C1 segment of cervical spinal cord (tissue), 14 donors: ENCODE data around the gene FAM83B.
"Not testable (repeated sequence)": the region's sequence is repeated elsewhere in the genome, so short reads cannot be mapped to it uniquely, and the experiment has no call there.

Source experiments
- DNase-seq, 14 donors: peaks; one replicate each; lab custom pipeline; 2025; lab: John Stamatoyannopoulos, UW

The FAM83B gene

DNA sequence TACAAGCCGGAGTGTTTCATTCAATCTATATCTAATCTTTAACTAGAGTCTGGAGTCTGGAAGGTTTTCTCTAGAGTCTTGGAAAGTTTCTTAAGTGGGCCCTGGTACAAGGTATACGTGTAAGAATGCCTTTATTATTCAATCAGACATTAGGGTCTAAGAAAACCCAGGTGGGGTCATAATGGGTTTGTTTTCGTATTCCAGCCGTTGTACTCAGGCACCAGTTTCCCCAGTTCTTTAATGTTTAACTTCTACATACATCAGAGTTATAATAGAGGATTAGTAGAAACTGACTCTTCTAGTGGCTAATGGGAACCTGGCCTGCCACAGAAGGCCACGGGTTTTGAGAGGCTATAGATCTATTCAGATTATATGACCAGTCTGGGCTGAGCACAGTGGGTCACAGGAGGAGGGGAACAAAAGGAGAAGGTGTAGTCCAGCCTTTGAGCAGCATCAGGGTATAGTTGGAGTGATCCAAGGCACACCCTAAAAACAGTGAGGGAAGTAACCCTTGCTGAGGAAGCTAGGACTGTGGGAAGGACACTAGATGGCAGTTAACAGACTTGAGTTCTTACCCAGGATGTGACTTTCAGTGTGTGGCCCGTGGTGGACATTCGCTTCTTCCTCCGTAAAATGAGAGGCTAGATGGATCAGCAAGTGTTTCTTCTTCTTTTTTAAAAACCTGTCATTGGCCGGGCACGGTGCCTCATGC is 15.5 kb downstream of the FAM83B start:
- no peak for DNase-seq

DNA sequence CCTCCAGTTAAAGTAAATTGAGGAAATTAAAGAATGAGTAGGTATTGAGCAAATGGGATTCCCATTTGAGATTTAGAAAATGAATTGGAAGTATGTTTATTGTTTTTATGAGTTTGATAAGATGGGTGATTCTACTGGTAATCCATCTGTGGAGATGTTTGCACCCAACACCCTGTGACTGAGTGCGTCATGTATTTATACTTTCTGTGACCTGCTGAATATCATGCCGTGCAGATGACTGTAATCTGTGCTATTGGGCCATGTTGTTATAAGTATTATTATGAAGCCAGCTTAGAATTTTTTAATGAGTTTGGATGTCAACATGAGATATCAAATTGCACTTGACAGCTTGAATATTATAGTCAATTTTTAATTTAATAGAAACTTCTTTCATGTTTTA is 17.7 kb downstream of the FAM83B start:
- no peak for DNase-seq

DNA sequence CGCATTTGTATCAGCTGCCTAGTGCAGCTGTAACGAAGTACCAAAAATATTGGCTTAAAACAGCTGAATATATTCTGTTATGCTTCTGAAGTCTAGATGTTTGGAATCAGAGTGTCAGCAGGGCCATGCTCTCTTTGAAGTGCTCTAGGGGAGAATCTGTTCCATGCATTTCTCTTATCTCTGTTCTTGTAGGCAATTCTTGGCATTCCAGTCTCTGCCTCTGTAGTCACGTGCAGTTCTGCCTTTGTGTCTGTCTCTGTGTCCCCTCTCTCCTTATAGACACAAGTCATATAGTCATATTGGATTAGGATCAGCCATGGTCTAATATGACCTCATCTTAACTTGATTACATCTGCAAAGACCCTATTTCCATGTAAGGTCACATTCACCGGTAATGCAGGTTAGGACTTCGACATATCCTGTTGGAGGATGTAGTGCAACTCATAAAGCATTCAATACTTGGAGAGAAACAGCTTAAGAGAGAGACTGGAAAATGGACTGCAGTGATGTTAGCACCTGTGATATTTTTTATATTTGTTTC is 18.6 kb downstream of the FAM83B start:
- no peak for DNase-seq

DNA sequence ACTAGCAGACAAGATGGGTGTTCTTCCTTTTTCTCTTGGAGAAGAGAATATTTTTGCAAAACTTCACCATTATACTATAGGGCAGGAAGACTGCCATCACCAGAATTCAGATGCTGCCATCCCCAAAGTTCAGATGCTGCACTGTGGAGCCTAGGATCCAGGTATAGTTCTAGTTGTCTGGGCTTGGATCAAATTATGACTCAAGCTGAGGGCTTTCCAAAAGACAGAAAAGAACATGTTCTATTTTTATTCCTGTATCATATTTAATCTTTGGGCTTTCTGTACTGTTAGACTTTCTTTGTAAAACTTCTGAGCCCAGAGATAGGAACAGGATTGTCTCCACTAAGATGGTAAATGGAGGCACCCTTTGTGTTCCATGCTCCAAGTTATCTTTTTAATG is 22.0 kb downstream of the FAM83B start:
- no peak for DNase-seq

DNA sequence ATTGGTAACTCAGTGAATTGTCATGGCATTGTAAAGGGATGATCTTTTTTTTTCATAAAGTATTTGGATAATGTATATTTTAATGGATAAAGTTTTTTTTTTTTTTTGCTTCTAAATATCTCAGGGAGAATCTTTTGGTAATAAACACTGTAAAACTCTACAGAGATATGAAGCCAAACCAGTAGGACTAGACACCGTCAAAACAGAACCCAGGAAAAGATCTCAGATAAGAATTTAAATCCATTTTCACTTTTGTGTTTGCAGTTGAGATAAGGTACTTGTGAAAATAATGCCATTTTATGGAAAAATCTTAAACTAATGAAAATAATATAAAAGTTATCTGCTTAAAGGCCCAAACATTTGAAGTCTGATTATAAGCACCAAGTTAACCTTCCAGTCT is 27.0 kb downstream of the FAM83B start:
- DNase-seq: no peak

DNA sequence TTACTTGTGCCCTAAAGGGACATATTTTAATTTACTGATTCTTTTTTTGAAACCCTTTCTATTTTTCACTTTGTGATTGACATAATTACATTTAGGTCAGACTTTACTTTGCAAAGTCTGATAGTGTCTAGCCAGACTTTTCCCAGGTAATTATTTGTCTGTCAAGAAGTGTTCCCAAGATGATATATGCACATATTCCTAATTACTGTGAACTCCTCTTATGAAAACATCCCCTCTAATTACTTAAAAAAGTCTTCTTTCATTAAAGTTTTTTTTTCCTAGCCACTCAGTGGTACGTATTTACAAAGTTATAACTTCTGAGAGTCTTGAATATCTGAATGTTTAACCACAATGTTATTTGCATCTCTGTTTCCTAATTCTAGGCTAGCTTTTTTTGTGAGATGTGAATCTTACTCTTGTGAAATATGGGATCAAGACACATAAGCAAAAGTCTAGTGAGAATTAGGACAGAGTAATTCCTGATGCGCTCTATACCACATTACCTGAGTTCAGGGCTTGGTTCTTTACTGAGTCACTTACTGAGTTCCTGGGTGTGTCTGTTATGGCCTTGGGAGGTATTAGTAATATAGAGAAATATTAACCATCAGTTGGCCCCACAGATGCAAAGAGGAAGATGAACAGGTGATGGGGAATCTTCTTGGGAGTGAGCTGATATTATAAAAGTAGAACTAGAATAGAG is 27.9 kb downstream of the FAM83B start:
- no peak for DNase-seq

DNA sequence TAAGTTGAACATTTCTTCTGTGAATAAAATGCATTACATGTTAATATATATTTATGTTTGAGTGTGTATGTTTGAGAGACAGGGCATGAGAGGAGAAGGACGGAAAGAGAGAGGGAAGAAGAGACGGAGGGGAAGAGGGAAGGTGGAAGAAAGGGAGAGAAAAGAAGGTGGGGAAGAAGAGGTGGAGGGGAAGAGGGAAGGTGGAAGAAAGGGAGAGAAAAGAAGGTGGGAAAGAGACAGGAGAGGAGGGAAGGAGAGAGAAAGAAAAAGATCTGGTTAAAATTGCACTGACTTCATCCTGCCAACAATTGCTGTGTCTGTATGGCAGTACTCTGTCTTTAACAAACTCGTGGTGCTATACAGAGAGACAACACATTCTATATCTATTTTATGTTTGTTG is 29.0 kb downstream of the FAM83B start:
- no peak for DNase-seq

DNA sequence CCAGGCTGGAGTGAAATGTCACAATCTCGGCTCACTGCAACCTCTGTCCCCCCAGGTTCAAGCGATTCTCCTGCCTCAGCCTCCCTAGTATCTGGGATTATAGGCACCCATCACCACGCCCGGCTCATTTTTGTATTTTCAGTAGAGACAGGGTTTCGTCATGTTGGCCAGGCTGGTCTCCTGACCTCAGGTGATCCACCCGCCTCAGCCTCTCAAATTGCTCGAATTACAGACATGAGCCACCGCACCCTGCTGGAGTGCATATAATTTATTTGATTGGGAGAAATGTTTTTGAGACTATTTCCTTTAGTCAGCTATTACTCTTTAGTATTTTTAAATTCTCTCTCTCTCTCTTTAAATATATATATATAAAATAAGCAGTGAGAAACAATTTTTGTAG is 29.8 kb downstream of the FAM83B start:
- no peak for DNase-seq

DNA sequence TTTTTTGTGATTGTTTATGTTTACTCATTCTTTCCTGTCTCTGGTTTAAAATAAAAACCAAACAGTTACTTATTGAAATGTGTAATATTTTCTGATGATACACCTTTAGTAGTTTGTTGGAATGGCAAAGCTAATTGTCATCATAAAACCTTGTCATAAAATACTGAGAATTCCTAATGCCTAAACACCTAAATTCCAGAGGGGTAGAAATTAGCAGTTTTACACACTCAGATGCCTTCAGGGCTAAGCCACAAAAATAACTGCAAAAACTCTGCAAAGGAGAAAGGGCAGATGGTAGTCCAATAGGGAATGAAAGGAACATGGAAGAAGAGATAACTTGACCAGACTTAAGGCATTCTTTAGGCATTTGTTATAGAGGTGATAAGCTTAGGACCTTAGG is 30.3 kb downstream of the FAM83B start:
- DNase-seq: no peak

DNA sequence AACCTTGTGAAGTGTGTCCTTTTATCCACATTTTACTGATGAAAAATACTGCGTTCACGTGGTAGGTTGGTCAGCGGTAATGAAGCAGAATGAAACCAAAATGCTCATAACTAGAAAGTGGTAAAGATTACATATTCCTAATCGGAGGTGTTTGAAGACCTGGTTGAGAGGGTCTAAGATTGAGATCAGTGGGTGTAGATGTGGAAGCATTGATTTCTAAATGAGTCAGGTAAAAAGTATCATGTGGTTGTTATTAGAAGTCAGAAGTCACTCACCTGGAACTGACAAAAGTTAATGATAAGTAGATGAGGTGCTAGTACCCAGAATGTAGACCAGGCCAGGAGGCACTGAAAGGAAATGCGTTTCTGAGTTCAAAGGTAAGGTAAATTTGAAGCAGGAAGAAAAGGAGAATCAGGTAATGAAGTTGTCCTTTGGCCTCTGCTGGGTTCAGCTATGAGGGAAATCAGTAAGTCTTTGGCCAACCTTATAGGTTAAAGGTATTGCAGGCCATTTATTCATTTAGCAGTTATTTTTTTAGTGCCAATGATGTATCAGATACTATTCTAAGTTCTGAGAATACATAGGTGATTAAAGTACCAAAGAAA is 31.2 kb downstream of the FAM83B start:
- DNase-seq: no peak

DNA sequence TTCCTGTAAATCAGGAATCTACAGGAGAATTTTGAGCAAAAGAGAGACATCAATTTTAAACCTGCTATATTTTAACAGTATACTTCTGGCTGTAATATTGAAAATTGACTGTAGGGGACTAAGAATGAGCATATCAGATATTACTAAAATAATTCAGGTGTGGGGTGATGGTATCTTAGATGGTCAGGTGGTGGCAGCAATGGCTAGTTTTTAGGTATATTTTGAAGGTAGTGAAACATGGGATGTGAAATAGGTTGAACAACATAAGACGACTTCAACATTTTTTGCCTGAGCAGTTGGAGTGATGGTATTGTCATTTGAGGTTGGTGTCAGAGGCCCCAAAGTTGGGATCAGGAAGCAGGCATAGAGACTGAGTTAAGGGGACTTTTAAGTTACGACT is 32.1 kb downstream of the FAM83B start:
- DNase-seq: no peak

DNA sequence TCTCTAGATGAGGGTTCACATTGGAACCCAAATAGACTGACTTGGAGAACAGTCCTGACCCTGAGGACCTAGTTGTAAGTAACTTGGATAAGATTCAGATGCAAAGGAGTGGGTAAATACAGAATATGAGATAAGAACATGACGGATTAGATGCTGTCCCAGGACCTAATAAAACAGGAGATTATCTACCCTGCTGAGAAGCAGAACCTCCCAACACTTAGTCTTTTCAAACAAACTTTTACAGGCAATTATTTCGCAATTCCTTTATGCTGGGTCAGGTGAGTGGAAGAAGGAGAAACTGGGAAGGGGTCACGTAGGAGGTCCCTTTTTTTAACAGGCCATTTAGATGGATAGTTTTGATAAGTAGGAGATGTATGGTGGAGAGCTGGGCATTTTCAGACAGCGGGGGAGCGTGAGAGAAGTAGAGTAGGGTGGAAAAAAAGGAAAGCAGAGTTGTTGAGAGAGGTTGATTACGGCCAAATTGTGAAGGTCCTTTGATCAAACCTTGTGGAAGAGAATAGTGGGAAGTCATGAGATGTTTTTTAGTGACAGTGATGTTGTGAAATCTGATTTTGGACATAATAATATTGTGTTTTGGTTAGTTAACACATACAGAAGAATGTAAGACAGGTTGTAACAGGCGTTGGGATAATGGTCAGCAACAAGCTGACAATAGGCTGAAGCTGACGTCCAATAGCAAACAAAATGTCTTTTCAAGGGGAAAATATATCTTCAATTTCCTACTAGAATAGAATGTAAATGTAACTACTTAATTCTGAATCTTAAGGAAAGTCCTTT is 32.8 kb downstream of the FAM83B start:
- DNase-seq: no peak

DNA sequence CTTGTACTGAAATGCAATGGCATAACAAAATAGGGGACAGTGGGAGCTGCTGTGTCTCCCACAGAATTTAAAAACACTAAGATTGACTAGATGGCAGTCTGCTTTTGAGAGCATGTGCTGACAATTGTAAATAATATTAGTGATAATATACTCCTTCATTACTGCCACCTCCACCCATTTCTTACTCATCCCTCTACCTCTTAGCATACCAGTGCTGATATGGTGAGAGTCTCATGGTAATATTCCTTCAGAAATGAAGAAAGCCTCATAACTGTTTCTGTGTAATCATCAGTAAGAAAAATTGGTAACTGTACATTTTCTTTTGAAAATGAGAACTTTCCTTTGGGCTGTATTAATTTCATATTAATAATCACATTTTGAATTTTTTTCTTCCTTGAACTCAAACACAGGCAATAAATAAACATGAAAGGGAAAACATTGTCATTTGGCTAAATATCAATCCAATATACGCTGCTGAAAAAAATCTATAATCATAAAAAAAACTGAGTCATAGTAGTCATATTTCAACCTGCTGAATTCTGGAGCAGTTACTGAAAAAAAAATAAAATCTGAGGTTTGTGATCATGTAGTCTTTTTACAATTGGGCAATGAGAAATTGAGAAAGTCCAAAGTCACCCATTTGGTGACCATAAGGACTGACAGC is 34.6 kb downstream of the FAM83B start:
- no peak for DNase-seq

DNA sequence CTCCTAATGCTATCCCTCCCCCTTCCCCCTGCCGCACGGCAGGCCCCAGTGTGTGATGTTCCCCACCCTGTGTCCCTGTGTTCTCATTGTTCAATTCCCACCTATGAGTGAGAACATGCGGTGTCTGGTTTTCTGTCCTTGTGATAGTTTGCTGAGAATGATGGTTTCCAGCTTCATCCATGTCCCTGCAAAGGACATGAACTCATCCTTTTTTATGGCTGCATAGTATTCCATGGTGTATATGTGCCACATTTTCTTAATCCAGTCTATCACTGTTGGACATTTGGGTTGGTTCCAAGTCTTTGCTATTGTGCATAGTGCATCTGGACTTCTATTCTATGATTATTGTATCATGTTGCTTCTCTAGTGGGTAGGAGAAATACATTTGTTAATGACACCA is 35.3 kb downstream of the FAM83B start:
- not testable (repeated sequence) for DNase-seq

DNA sequence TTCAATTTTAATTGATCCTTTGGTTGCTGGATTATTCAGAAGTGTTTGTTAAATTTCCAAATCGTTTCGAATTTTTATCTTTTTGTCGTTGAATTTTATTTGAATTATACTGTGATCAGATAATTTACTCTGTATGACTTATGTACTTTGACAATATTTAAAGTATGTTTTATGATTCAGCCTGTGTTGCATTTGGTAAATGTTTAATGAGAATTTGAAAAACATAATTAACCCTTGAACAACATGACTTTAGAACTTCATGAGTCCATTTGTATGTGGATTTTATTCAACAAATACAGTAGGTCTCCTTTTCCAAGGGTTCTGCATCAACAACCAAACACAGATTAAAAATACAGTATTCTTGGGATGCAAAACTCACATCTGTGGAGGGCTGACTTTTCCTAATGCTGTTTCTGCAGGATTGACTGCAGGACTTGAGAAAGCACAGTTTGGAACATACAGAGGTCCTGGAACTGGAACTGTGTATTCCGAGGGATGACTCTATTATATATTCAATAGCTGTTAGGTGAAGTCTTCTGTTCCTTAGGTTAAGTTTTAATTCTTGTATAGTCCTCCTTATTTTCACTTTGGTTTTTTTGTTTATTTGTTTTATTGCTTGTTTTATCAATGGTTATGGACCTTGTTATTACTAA is 40.5 kb downstream of the FAM83B start:
- DNase-seq: no peak

DNA sequence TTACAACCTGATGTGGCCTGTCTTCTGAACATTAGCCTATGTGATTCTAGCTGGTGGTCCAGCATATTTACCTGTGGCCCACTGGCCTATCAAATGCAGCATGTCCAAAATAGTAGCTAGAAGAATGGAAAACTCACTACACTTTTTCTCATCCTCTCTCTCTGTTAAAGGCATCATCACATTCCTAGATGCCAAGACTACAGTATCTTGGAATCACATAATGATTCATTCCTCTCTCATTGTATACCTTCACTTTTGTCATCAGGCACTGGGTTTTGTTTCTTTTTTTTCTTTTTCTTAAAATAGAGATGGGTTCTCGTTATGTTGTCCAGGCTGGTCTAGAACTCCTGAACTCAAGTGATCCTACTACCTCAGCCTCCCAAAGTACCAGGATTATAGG is 45.0 kb downstream of the FAM83B start:
- no peak for DNase-seq

DNA sequence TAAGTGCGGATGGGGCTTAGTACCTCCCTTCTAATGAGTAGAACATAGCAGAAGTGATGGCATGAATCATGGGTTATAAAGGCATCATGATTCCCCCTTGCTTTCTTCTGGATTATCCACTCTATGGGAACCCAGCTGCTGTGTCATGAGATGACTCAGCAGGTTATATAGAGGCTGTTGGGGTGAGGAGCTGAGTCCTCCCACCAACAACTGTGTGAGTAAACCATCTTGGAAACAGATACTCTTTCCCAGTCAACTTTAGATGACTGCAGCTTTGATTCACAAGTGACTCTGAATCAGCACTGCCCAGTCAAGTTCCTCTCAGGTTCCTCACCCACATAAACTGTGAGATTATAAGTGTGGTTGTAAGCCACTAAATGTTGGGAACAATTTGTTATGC is 46.3 kb downstream of the FAM83B start:
- no peak for DNase-seq

DNA sequence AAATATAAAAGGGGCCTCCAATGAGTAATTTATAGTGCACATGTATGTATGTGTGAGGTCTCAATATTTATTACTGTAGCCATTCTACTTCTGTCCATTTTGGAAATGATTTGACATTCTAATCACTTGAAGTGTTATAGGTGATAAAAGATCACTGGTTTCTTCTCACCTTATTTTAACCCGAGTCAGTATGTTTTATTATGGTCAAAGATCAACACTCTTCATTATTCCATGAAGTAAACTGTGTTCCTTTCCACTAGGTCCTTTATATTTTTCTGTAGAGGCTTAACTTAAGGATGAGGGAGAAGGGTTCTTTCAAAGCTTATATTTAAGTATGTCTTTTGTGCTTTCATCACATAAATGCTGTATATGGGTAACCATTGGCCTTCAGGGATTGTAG is 47.2 kb downstream of the FAM83B start:
- no peak for DNase-seq

DNA sequence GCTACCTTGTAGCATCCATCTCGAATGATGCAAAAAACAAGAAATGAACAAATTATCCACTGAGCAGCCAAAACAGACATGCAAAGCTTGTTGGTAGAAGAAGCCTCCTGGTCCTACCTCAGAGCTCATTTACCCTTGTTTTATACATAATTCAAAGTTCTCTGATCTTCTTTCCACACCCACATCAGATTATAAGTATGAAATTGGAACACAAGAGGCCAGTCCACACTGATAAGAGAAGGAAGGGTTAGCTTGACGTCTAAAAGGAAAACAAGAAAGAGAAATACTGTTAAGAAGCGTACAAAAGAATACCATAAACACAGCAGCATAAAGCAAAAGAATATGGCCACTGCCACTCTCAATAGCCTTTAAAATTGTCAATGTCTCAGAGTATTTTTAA is 49.7 kb downstream of the FAM83B start:
- DNase-seq: no peak

DNA sequence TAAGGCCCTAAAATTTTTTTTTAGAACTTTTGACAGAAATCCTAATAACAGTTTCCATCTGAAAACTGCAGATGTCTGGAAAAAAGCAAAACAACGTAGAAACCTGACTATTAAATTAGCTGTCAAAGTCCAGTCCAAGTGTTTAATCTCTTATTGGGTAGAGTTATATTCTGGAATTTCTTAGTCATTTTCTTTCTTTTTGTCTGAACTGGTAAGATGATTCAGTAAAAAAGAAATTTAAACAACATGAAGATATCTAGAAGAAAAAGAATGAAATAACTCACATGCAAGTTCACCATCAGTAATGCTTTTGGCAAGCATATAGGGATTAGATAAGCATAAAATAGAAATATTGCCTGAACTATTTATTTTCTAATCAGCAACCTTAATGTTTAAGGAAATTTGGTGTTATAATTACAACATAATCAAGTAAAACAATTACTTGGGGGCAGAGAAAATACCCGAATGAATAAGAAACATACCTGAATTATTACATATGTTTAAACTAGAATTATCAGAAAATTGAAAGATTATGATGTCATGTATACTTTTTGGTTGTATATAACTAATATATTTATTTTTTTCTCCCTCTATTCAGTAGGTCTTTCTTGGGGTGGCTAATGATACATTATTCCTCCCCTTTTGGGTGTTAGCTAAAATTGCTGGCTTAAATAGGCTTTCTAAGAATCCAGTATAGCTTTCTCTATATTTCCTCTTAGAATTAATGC is 51.1 kb downstream of the FAM83B start:
- DNase-seq: no peak
